Gastrocnemius medialis (tissue), 4 donors: ENCODE results near the gene IFIT3.

ENCODE experiments used
- POLR2A ChIP-seq, 2 donors: fragments of 450-650 bp; IDR thresholded peaks; one replicate each; pipeline ENCODE4 v1.6.1; 2017; ENCODE audit warnings: antibody characterized with exemption in 2 of 2, mild to moderate bottlenecking in 2 of 2, moderate library complexity in 2 of 2
- TF ChIP-seq, protein P1 (sequence below), 5 experiments: fragments of 450-650 bp in 3 of 5; fragments of 200-600 bp in 2 of 5; sonication (generic) in 2 of 5; IDR thresholded peaks in 4 of 5; conservative IDR thresholded peaks in 1 of 5; 1 replicate in 4 of 5; 2 replicates in 1 of 5; pipeline ENCODE4 v1.5.1; 2016 to 2019; ENCODE audit warnings: antibody characterized with exemption in 5 of 5, mild to moderate bottlenecking in 3 of 5, moderate library complexity in 3 of 5

DNA sequence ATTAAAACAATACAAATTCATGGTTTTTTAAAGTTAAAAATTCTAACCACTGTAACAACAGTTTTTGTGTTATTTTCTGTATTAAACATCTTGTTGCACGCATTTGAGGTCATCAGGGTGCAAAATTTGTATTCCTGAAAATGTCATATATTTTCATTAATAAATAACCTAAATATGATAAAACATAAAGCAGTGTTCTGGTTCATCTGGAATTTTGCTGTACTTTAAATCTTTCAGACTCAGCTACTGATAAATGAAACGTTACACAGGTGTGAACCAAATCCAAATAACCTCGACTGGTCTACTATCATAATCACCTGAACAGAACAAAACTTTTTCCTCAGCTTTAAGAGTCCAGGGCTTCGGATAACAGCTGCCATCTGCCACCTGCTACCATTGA is 19.1 kb upstream of the IFIT3 start:
- TF ChIP-seq, protein P1, sequence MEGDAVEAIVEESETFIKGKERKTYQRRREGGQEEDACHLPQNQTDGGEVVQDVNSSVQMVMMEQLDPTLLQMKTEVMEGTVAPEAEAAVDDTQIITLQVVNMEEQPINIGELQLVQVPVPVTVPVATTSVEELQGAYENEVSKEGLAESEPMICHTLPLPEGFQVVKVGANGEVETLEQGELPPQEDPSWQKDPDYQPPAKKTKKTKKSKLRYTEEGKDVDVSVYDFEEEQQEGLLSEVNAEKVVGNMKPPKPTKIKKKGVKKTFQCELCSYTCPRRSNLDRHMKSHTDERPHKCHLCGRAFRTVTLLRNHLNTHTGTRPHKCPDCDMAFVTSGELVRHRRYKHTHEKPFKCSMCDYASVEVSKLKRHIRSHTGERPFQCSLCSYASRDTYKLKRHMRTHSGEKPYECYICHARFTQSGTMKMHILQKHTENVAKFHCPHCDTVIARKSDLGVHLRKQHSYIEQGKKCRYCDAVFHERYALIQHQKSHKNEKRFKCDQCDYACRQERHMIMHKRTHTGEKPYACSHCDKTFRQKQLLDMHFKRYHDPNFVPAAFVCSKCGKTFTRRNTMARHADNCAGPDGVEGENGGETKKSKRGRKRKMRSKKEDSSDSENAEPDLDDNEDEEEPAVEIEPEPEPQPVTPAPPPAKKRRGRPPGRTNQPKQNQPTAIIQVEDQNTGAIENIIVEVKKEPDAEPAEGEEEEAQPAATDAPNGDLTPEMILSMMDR (IDR thresholded peaks at IDR 0.05 in 4 of 5, conservative IDR thresholded peaks at IDR 0.05 in 1 of 5), result no peak
- no peak for TF ChIP-seq POLR2A (IDR thresholded peaks at IDR 0.05)
